Jurkat, Clone E6-1 (cell line): ENCODE data around the gene NPAS2. TPM values are rescaled to one million over a fixed set of nuclear protein-coding genes. Genes with fewer than 3 reads are reported as not detected.
A peak's percentile ranks its signal among the peaks of the same experiment; 100 is the strongest.

Experiments
- DNase-seq: peaks from one replicate; pipeline ENCODE4 v3.0.0-alpha.2; 2011; ENCODE audit warnings: low read depth, low spot score
- H3K4me3 ChIP-seq: 2 replicates; pipeline ENCODE4 v1.5.1; 2011; ENCODE audit warnings: mild to moderate bottlenecking, low read length, control low read depth, moderate library complexity
- polyA plus RNA-seq: library from polyadenylated mRNA; unstranded; fragments of >200 nt; gene quantifications from one replicate; pipeline ENCODE4 v1.2.1, GENCODE V29; 2012; ENCODE audit warnings: missing spikeins; ENCODE audit not compliant: insufficient read length, insufficient read depth

NPAS2 gene
- polyA plus RNA-seq, result 20.0 TPM

- DNase-seq, result peak; percentile 44
- H3K4me3 ChIP-seq, result peak within 1 kb of the TSS; percentile 57
These were observed at the start of gene NPAS2 for GRCh38 chr2:100819370-100820272. Gene NPAS2 (plus strand): TSS chr2:100820139. CDS start chr2:100904755, 84,616 bp downstream.

- no peak for DNase-seq
- H3K4me3 ChIP-seq, result no peak overlapping the region
These were observed 48.8 kb upstream of the NPAS2 start for GRCh38 chr2:100771125-100771524.

- no peak for DNase-seq
- no peak overlapping the region for H3K4me3 ChIP-seq
These were observed 46.4 kb upstream of the NPAS2 start for GRCh38 chr2:100773538-100773937.

- no peak overlapping the region for H3K4me3 ChIP-seq
- DNase-seq, result no peak
These were observed 43.5 kb upstream of the NPAS2 start for GRCh38 chr2:100776445-100776844.

- DNase-seq, result no peak
- H3K4me3 ChIP-seq, result no peak overlapping the region
These were observed 41.1 kb upstream of the NPAS2 start for GRCh38 chr2:100778637-100779450.

- H3K4me3 ChIP-seq, result no peak overlapping the region
- DNase-seq, result no peak
These were observed 40.1 kb upstream of the NPAS2 start for GRCh38 chr2:100779908-100780202.

GRCh38 chr2:100780203-100781008 lies 39.5 kb upstream of the NPAS2 start:
- H3K4me3 ChIP-seq, result no peak overlapping the region
- DNase-seq, result no peak

- DNase-seq, result no peak
- no peak overlapping the region for H3K4me3 ChIP-seq
These were observed 39.0 kb upstream of the NPAS2 start for GRCh38 chr2:100781009-100781325.

- DNase-seq, result no peak
- H3K4me3 ChIP-seq, result no peak overlapping the region
These were observed 38.2 kb upstream of the NPAS2 start for GRCh38 chr2:100781523-100782379.

GRCh38 chr2:100782380-100782878 lies 37.5 kb upstream of the NPAS2 start:
- no peak for DNase-seq
- H3K4me3 ChIP-seq, result no peak overlapping the region

- DNase-seq, result no peak
- H3K4me3 ChIP-seq, result no peak overlapping the region
These were observed 36.0 kb upstream of the NPAS2 start for GRCh38 chr2:100783987-100784386.

- DNase-seq, result no peak
- no peak overlapping the region for H3K4me3 ChIP-seq
These were observed 35.3 kb upstream of the NPAS2 start for GRCh38 chr2:100784681-100785080.

GRCh38 chr2:100785626-100786296 lies 34.2 kb upstream of the NPAS2 start:
- no peak overlapping the region for H3K4me3 ChIP-seq
- no peak for DNase-seq

GRCh38 chr2:100786297-100786658 lies 33.7 kb upstream of the NPAS2 start:
- no peak overlapping the region for H3K4me3 ChIP-seq
- DNase-seq, result no peak

GRCh38 chr2:100786985-100787384 lies 33.0 kb upstream of the NPAS2 start:
- no peak overlapping the region for H3K4me3 ChIP-seq
- DNase-seq, result no peak

- DNase-seq, result no peak
- H3K4me3 ChIP-seq, result no peak overlapping the region
These were observed 30.6 kb upstream of the NPAS2 start for GRCh38 chr2:100789361-100789760.

- no peak for DNase-seq
- H3K4me3 ChIP-seq, result no peak overlapping the region
These were observed 28.5 kb upstream of the NPAS2 start for GRCh38 chr2:100791294-100791935.

- H3K4me3 ChIP-seq, result no peak overlapping the region
These were observed 28.0 kb upstream of the NPAS2 start for GRCh38 chr2:100791936-100792308.

More at GRCh38 chr2:100791936-100792308, 28.0 kb upstream of the NPAS2 start:
- DNase-seq, result no peak
